Measurements from ENCODE around the gene STIP1.

The STIP1 gene

GRCh38 chr11:64219755-64220154, 33.8 kb downstream of the STIP1 start:
- no peak overlapping the region for H3K9ac ChIP-seq

GRCh38 chr11:64220271-64220670, 34.3 kb downstream of the STIP1 start:
- Histone ChIP-seq H3K4me3 (IDR thresholded peaks at IDR 0.05; ENCODE audit: insufficient read depth, low read depth, low read length) (no peak overlapping the region), H3K79me2 (ENCODE audit: insufficient read depth, low read depth) (no peaks in the 10 kb centered on the region), H3K4me1 (ENCODE audit: low read depth, poor library complexity, severe bottlenecking) (peaks cover 3% of the 10 kb centered on the region), H3K36me3 (ENCODE audit: insufficient read depth) (no peaks in the 10 kb centered on the region), H4K20me1 (ENCODE audit: insufficient read depth) (no peaks in the 10 kb centered on the region), H2AFZ (ENCODE audit: low read depth) (no peak overlapping the region), H3K27me3 (ENCODE audit: insufficient read depth, low read depth) (no peaks in the 10 kb centered on the region), H3K27ac (no peak overlapping the region), H3K9ac (no peak overlapping the region), H3K4me2 (no peak overlapping the region)
- TF ChIP-seq CTCF (conservative IDR thresholded peaks at IDR 0.05; ENCODE audit: low read depth, low read length) = no peak

More at GRCh38 chr11:64219755-64220154, 33.8 kb downstream of the STIP1 start:
- H3K4me1 ChIP-seq (ENCODE audit: low read depth, poor library complexity, severe bottlenecking) = no peaks in the 10 kb centered on the region
- H3K27ac ChIP-seq = no peak overlapping the region
- H3K36me3 ChIP-seq (ENCODE audit: insufficient read depth) = no peaks in the 10 kb centered on the region
- no peaks in the 10 kb centered on the region for H4K20me1 ChIP-seq (ENCODE audit: insufficient read depth)
- H3K4me3 ChIP-seq (IDR thresholded peaks at IDR 0.05; ENCODE audit: insufficient read depth, low read depth, low read length) = no peak overlapping the region
- H3K27me3 ChIP-seq (ENCODE audit: insufficient read depth, low read depth) = no peaks in the 10 kb centered on the region
- TF ChIP-seq CTCF (conservative IDR thresholded peaks at IDR 0.05; ENCODE audit: low read depth, low read length) = no peak
- H3K79me2 ChIP-seq (ENCODE audit: insufficient read depth, low read depth) = no peaks in the 10 kb centered on the region
- no peak overlapping the region for H3K4me2 ChIP-seq
- H2AFZ ChIP-seq (ENCODE audit: low read depth) = no peak overlapping the region

GRCh38 chr11:64220798-64221197, 34.8 kb downstream of the STIP1 start:
- Histone ChIP-seq H3K27me3 (ENCODE audit: insufficient read depth, low read depth) (no peaks in the 10 kb centered on the region), H3K4me2 (no peak overlapping the region), H3K4me1 (ENCODE audit: low read depth, poor library complexity, severe bottlenecking) (peaks cover 6% of the 10 kb centered on the region), H3K9ac (no peak overlapping the region), H3K27ac (no peak overlapping the region), H3K4me3 (IDR thresholded peaks at IDR 0.05; ENCODE audit: insufficient read depth, low read depth, low read length) (no peak overlapping the region), H2AFZ (ENCODE audit: low read depth) (no peak overlapping the region), H3K36me3 (ENCODE audit: insufficient read depth) (no peaks in the 10 kb centered on the region), H4K20me1 (ENCODE audit: insufficient read depth) (no peaks in the 10 kb centered on the region), H3K79me2 (ENCODE audit: insufficient read depth, low read depth) (no peaks in the 10 kb centered on the region)
- no peak for TF ChIP-seq CTCF (conservative IDR thresholded peaks at IDR 0.05; ENCODE audit: low read depth, low read length)

GRCh38 chr11:64222651-64223000, 36.7 kb downstream of the STIP1 start:
- H3K79me2 ChIP-seq (ENCODE audit: insufficient read depth, low read depth) = no peaks in the 10 kb centered on the region
- no peak overlapping the region for H3K27ac ChIP-seq
- H3K4me2 ChIP-seq = no peak overlapping the region
- no peak overlapping the region for H3K9ac ChIP-seq
- no peaks in the 10 kb centered on the region for H4K20me1 ChIP-seq (ENCODE audit: insufficient read depth)
- TF ChIP-seq CTCF (conservative IDR thresholded peaks at IDR 0.05; ENCODE audit: low read depth, low read length) = no peak
- no peaks in the 10 kb centered on the region for H3K36me3 ChIP-seq (ENCODE audit: insufficient read depth)
- H3K4me3 ChIP-seq (IDR thresholded peaks at IDR 0.05; ENCODE audit: insufficient read depth, low read depth, low read length) = no peak overlapping the region
- H3K27me3 ChIP-seq (ENCODE audit: insufficient read depth, low read depth) = no peaks in the 10 kb centered on the region
- H3K4me1 ChIP-seq (ENCODE audit: low read depth, poor library complexity, severe bottlenecking) = peaks cover 17% of the 10 kb centered on the region
- H2AFZ ChIP-seq (ENCODE audit: low read depth) = no peak overlapping the region
